ENCODE data around the gene LIPC.

DNA sequence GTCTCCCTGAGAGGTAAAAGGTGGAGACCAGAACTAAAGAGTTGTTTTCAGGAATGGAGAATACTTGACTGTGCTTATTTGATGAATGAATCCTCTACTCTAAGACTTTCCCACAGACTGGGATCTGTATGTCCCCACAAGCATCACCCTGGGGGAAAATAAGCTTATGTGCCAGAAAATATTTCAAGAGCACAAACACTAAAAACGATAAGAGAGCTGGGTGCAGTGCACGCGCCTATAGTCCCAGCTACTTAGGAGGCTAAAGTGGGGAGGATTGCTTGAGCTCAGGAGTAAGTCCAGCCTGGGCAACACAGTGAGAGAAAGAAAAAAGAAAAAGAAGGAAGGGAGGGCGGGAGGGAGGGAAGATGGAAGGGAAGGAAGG is 167.0 kb downstream of the LIPC start:
- TF ChIP-seq, protein P1, sequence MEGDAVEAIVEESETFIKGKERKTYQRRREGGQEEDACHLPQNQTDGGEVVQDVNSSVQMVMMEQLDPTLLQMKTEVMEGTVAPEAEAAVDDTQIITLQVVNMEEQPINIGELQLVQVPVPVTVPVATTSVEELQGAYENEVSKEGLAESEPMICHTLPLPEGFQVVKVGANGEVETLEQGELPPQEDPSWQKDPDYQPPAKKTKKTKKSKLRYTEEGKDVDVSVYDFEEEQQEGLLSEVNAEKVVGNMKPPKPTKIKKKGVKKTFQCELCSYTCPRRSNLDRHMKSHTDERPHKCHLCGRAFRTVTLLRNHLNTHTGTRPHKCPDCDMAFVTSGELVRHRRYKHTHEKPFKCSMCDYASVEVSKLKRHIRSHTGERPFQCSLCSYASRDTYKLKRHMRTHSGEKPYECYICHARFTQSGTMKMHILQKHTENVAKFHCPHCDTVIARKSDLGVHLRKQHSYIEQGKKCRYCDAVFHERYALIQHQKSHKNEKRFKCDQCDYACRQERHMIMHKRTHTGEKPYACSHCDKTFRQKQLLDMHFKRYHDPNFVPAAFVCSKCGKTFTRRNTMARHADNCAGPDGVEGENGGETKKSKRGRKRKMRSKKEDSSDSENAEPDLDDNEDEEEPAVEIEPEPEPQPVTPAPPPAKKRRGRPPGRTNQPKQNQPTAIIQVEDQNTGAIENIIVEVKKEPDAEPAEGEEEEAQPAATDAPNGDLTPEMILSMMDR (IDR thresholded peaks at IDR 0.05), result no peak
- no peak for TF ChIP-seq POLR2A (IDR thresholded peaks at IDR 0.05)

Data from testis (tissue), 2 donors.